ENCODE data around the gene DUSP1.

DUSP1 gene

DNA sequence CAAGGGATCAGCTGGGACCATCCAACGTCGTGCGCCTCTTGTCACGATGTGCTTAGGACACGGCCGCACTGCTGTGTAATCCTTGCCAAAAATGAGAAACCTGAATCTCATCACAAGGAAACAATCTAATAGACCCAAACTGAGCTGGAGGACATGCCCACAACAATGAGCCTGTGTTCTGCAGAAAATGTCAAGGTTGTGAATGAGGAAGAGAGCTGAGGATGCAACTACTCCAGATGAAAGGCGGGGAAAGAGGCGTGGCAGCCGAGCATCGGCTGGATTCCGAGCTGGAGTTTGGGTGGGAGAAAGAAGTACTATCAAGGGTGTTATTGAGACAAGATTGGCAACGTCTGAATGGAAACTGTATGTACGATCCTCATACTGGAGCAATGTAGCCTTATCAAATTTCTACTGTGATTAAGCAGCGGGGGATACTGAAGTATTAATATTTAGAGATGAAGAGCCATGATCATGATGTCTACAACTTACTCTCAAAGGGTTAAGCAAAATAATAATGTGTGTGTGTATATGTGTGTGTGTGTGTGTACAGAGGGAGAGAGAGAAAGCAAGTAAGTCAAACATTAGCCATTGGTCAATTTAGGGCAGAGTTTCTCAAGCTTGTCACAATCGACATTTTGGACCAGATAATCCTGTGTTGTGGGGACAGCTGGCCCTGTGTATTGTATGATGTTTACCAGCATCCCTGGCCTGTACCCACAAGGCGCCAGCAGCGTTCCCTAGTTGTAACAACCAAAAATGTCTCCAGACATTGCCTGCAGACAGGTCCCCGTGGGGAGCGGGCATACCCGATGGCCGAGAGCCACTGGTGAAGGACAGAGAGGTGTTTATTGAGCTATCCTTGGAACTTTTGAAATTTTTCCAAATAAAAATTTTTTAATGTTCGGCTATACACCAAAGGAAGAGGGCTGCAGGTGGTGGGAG lies 46.5 kb downstream of the DUSP1 start:
- DNase-seq (ENCODE audit: low read depth) = no peak

DNA sequence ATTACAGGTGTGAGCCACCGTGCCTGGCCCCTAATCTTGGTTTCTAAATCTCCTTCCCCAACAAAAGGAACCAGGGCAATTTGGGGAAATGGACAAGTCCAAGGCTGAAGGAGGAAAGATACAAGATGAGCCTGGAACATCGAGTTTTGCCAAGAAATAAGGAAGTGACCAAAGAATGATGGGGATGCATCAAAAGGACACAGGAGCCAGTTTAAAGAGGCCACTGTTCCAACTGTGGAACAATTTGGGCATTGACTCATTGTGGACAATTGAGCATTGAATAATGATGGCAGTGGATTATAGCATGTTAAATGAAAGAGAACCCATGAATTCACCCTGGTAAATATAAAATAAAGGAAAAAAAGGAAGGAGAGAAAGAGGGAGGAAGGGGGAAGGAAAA lies 47.5 kb downstream of the DUSP1 start:
- DNase-seq (ENCODE audit: low read depth) = no peak

DNA sequence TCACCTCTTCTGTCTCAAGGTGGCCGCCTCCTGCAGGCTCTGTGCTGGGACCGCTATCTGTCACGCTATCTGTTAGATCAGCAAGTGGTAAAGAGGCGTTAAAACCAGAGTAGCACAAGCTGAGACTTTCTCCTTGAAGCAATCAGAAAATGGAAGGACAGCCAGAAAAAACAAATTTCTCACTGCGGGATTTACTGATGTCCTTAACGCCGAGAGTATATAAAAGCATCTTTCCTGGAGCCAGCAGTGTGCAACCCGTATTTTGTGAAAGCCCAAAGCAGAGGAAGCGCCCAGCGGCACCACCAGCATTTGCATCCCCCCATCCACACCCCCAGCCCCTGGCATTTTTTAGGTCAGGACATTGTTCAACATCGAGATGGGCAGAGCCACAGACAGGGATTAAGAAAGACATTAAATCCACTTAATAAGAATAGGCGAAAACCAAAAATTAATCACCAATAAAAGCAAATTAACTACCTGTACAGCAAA lies 48.6 kb downstream of the DUSP1 start:
- DNase-seq (ENCODE audit: low read depth) = no peak

DNA sequence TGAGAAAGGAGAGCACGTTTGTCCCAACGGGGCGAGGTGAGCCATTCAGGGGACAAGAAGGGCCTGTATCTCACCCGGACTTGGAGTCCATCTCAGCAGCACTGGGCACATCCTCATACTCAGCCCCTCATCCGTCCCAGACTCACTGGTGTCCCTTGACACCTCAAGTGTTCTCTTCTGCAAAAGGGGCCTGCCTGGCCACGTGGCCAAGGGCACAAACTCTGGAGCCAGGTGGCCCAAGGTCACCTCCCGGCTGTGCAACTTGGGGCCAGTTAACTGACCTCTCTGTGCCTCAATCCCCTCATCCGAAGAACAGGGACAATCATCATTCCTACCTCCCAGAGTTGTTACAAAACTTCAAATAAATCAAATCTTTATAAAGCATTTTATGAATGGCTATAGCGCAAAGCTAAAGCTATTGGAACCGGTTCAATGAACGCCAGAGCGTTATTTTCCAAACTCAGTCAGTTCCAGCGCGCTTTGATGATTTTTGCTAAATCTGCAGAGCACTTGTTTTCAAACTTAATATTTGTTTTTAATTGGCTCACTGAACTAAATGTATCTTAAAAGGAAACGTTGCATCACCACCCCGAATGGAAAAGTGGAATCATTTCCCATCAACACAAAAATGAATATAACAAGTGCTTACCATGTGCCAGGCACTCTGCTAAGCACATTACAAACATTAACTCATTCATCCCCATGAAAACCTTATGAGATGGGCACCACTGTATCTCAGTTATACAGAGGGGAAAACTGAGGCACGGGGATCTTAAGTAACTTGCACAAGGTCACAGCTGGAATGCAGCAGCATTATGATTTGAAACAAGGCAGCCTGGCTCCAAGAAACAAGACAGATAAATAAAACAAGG lies 49.3 kb downstream of the DUSP1 start:
- DNase-seq (ENCODE audit: low read depth) = no peak

DNA sequence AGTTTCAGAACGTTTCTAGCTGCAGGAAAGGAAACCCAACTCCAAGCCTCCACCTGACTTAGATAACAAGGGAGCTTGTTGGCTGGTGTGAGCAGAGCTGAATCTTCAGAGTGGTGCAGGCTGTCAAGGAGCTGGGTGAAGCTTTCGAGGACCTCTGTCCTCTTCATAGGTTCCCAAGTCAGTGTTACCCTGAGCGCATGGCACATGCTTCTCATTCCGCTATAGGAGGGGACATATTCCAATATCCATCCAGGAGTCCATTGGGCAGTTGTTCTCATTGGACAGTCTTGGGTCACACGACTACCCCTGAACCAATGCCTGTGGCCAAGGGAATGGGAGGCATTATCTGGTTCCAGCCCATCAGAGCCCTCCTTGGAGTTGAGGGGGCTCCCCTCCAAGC lies 50.3 kb downstream of the DUSP1 start:
- no peak for DNase-seq (ENCODE audit: low read depth)

DNA sequence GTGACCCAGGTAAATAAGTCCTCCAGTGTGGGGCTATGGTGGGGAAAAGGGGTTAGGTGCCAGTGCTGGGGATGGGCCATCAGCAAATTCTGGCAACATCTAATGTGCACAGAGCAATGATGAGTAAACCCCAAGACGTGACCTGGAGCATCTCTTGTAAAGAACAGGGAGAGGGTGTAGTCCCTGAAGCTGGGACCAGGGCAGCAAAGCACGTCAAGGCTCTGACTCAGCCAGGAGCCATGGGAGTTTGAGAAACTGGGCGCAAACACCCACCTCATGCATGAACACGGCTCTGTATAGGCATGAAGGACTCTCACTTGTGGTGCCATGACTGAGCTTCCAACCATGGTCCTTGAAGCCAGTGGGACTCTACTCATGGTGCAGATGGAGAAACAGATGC lies 51.8 kb downstream of the DUSP1 start:
- DNase-seq (ENCODE audit: low read depth) = no peak

DNA sequence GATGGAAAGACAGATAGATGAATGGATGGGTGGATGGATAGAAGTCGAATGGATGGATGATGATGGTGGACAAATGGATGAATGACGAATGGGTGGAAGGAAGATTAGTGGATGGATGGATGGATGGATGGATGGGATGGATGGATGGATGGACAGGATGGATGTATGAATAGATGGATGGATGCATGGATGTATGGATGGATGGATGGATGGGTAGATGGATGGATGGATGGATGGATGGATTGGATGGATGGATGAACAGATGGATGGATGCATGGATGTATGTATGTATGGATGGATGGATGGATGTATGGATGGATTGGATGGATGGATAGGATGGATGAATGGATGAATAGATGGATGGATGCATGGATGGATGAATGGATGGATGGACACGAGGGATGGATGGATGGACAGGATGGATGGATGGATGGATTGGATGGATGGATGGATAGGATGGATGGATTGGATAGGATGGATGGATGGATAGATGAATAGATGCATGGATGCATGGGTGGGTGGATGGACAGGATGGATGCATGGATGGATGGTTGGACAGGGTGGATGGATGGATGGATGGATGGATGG lies 52.4 kb downstream of the DUSP1 start:
- DNase-seq (ENCODE audit: low read depth) = no peak
